SK-N-SH (cell line): ENCODE data around the gene WDR90. TPM values are rescaled to one million over a fixed set of nuclear protein-coding genes. Genes with fewer than 3 reads are reported as not detected.

Experiments
- CTCF ChIA-PET: fragments of 300-600, 350-600 bp; formaldehyde crosslinking; extraction: SDS; loops from one replicate; lab custom pipeline; 2021; lab: Yijun Ruan, JAX
- POLR2A ChIA-PET: fragments of 350-600 bp; sonication (Branson Sonifier 250); formaldehyde crosslinking; extraction: SDS; loops from one replicate; lab custom pipeline; 2020; ENCODE audit warnings: antibody characterized with exemption, inconsistent platforms; lab: Yijun Ruan, JAX
- DNase-seq: peaks from one replicate; pipeline ENCODE4 v3.0.0; 2012
- H2AFZ ChIP-seq: fragments of 200-600 bp; sonication (generic); 2 replicates; pipeline ENCODE4 v1.8.1; 2016; ENCODE audit warnings: antibody characterized with exemption, mild to moderate bottlenecking, low read depth
- H3F3A ChIP-seq: fragments of 200-600 bp; sonication (generic); replicated peaks from 2 replicates; pipeline ENCODE3; 2016; ENCODE audit warnings: antibody characterized with exemption, mild to moderate bottlenecking; ENCODE audit not compliant: insufficient read depth
- H3K27ac ChIP-seq, 2 experiments: fragments of 200-500 bp in 1 of 2; fragments of 200-600 bp in 1 of 2; sonication (Bioruptor generic) in 1 of 2; sonication (generic), shearing (Covaris generic) in 1 of 2; 2 replicates each; pipeline versions ENCODE4 v1.5.1 to v1.6.1; 2014 to 2016; ENCODE audit warnings: low read depth in 2 of 2, inconsistent platforms in 1 of 2, low read length in 1 of 2, mild to moderate bottlenecking in 1 of 2, mixed read lengths in 1 of 2
- H3K27me3 ChIP-seq: fragments of 200-600 bp; sonication (generic), shearing (Covaris generic); 2 replicates; pipeline ENCODE4 v1.6.1; 2016; ENCODE audit warnings: mixed run types; ENCODE audit not compliant: insufficient read depth
- H3K36me3 ChIP-seq, 2 experiments: fragments of 200-500 bp in 1 of 2; fragments of 200-600 bp in 1 of 2; sonication (Bioruptor generic) in 1 of 2; sonication (generic) in 1 of 2; replicated peaks in 1 of 2; 2 replicates each; pipeline versions ENCODE3 to v1.5.1; 2014 to 2016; ENCODE audit warnings: low read length in 1 of 2, mild to moderate bottlenecking in 1 of 2; ENCODE audit not compliant: insufficient read depth in 2 of 2, control insufficient read depth in 1 of 2
- H3K4me1 ChIP-seq, 2 experiments: fragments of 200-500 bp in 1 of 2; fragments of 200-600 bp in 1 of 2; sonication (Bioruptor generic) in 1 of 2; sonication (generic), shearing (Covaris generic) in 1 of 2; 2 replicates each; pipeline versions ENCODE4 v1.5.1 to v1.6.1; 2014 to 2016; ENCODE audit warnings: low read depth in 1 of 2, low read length in 1 of 2, mixed run types in 1 of 2; ENCODE audit not compliant: insufficient read depth in 2 of 2, control insufficient read depth in 1 of 2
- H3K4me2 ChIP-seq: fragments of 200-600 bp; sonication (generic), shearing (Covaris generic); 2 replicates; pipeline ENCODE4 v1.6.1; 2017; ENCODE audit warnings: mixed run types
- H3K4me3 ChIP-seq, 2 experiments: fragments of 200-500 bp in 1 of 2; fragments of 200-600 bp in 1 of 2; sonication (Bioruptor generic) in 1 of 2; sonication (generic), shearing (Covaris generic) in 1 of 2; 2 replicates each; pipeline versions ENCODE4 v1.5.1 to v1.8.1; 2014 to 2016; ENCODE audit warnings: low read depth in 2 of 2, inconsistent platforms in 1 of 2, low read length in 1 of 2, mild to moderate bottlenecking in 1 of 2, mixed read lengths in 1 of 2, moderate library complexity in 1 of 2
- H3K79me2 ChIP-seq: fragments of 200-600 bp; sonication (generic); 2 replicates; pipeline ENCODE4 v1.8.1; 2017; ENCODE audit warnings: mild to moderate bottlenecking; ENCODE audit not compliant: insufficient read depth
- H3K9ac ChIP-seq: fragments of 200-600 bp; sonication (generic); 2 replicates; pipeline ENCODE4 v1.6.1; 2017; ENCODE audit warnings: mixed run types
- H3K9me2 ChIP-seq: fragments of 200-600 bp; sonication (generic); 2 replicates; pipeline ENCODE4 v1.6.1; 2017; ENCODE audit warnings: mixed run types
- H3K9me3 ChIP-seq: fragments of 200-600 bp; sonication (generic); 2 replicates; pipeline ENCODE4 v1.6.1; 2017; ENCODE audit warnings: mixed run types, mild to moderate bottlenecking, moderate library complexity
- H4K20me1 ChIP-seq: fragments of 200-600 bp; sonication (generic); 2 replicates; pipeline ENCODE4 v1.6.1; 2017; ENCODE audit warnings: mild to moderate bottlenecking, mixed run types; ENCODE audit not compliant: insufficient read depth
- NRF1 ChIP-seq: IDR thresholded peaks from 2 replicates; pipeline ENCODE4 v1.6.1; 2012; ENCODE audit warnings: low read depth, mild to moderate bottlenecking, low read length
- RXRA ChIP-seq: IDR thresholded peaks from 2 replicates; pipeline ENCODE4 v1.4.0; 2012; ENCODE audit warnings: low read depth, mild to moderate bottlenecking, borderline replicate concordance
- WGBS: methylation state at CpG from one replicate; pipeline ENCODE4 v1.1.6; 2017; ENCODE audit warnings: low lambda C conversion rate; 5-methylcytosine and 5-hydroxymethylcytosine counted together
- polyA plus RNA-seq, 3 experiments: library from polyadenylated mRNA; depleted of rRNA; stranded (reverse); fragments of >200 nt; gene quantifications; 2 replicates each; pipeline ENCODE4 v1.2.3, GENCODE V29; 2012
- TF ChIP-seq, protein P1 (sequence below): IDR thresholded peaks from 2 replicates; pipeline ENCODE4 v1.4.0; 2012; ENCODE audit warnings: low read depth
- TF ChIP-seq, protein P2 (sequence below): fragments of 200-600 bp; sonication (generic); IDR thresholded peaks from 2 replicates; pipeline ENCODE4 v1.6.1; 2017; ENCODE audit warnings: antibody characterized with exemption, mild to moderate bottlenecking, moderate library complexity

WDR90 gene
- polyA plus RNA-seq, 1 of the 3 experiments (the other 2 are of a cell fraction), result 32.0 TPM

DNA sequence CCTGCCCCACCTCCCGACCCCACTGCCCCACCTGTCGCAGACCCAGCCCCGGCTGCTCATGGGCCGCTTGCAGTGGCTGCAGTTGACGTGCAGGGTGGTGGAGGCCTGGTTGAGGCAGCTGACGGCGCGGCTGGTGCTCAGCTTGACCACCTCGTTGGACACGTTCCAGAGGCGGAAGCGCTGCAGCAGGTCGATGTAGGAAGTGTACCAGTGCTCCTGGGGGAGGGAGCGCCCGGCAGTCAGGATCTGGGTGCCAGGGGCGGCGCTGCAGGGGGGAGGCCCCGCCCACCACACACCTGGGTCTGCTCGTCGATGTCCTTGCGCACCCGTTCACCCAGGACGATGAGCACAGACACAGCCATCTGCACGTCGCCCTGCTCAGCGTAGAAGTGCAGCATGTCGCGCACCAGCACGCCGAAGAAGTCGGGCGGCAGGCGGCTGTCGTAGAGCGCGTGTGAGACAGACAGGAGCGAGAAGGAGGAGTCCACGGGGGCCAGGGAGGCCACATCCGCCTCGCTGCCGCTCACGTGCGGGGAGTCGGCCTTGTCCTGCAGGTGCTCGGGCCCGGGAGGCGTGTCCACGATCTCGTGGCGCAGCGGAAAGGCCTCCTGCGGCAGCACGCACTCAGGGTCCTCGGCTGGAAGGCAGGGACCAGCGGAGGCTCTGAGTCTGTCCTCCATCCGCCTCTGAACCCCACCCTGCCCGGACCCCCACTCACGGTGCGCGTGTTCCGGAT, 36.0 kb downstream of the WDR90 start:
- no peaks in the 10 kb centered on the region for H3K9me3 ChIP-seq
- WGBS, result 89% methylated on average over 33 of the region's 61 CpGs
- CTCF ChIA-PET, result interaction anchor here (0.6 to 5.9 kb wide), 12 partner anchors 13 to 323 kb away, joined by 3 to 38 read pairs (median 4); partner anchors contain the start of genes ANTKMT, METTL26 and RHOT2
- H3K27ac ChIP-seq, result peak overlapping the region in 1 of 2 experiments; percentile 82; a peak in 2 of 4 replicates
- no peak overlapping the region for H3K9ac ChIP-seq
- peaks cover 23% of the 10 kb centered on the region for H4K20me1 ChIP-seq
- TF ChIP-seq RXRA, result no peak
- H3K79me2 ChIP-seq, result peaks cover 45% of the 10 kb centered on the region
- POLR2A ChIA-PET, result interaction anchor here (0.6 to 1.2 kb wide), 3 partner anchors 9 to 254 kb away, joined by 3 to 5 read pairs (median 4); no protein-coding TSS in a partner anchor
- peak overlapping the region in 1 of 2 experiments; percentile 68; a peak in 1 of 4 replicates for H3K4me3 ChIP-seq
- peak overlapping the region; percentile 89; the same call in 1 of the 2 replicates for H3K4me2 ChIP-seq
- H3K4me1 ChIP-seq, result peaks cover 13 to 59% of the 10 kb centered on the region in 2 experiments; a peak in 3 of 4 replicates
- H3K9me2 ChIP-seq, result no peaks in the 10 kb centered on the region
- no peak overlapping the region for H2AFZ ChIP-seq
- H3K36me3 ChIP-seq, result peaks cover 13 to 39% of the 10 kb centered on the region in 2 experiments
- DNase-seq, result no peak
- peaks cover 10% of the 10 kb centered on the region for H3F3A ChIP-seq
- H3K27me3 ChIP-seq, result no peaks in the 10 kb centered on the region

DNA sequence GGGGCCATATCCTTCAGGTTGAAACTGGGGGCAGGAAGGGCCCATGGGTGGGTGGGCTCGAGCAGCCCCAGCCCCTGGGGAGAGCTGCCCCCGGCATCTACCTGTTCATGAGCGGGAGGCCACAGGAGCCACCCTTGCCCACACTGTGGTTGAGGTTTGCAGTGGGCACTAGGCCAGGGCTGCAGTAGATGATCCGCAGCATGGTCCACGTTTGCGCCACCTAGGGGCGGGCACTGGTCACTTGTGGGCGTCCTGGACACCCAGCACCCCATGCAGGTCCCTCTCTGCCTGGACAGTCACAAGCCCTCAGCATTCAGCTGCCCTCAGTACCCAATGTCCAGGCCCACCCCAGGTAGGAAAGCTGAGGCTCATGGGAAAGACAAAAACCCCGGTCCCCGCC, 36.8 kb downstream of the WDR90 start:
- Histone ChIP-seq H3K9me2 (no peaks in the 10 kb centered on the region), H3K4me2 (peak overlapping the region; percentile 37; the same call in 1 of the 2 replicates), H3K9ac (no peak overlapping the region), H3K4me1 (peaks cover 13 to 59% of the 10 kb centered on the region in 2 experiments; a peak in 3 of 4 replicates), H4K20me1 (peaks cover 20% of the 10 kb centered on the region), H3K79me2 (peaks cover 40% of the 10 kb centered on the region), H3F3A (peaks cover 5% of the 10 kb centered on the region), H3K9me3 (no peaks in the 10 kb centered on the region), H3K36me3 (peaks cover 13 to 39% of the 10 kb centered on the region in 2 experiments), H3K4me3 (no peak overlapping the region), H3K27ac (peak overlapping the region in 1 of 2 experiments; percentile 47; a peak in 1 of 4 replicates), H2AFZ (no peak overlapping the region), H3K27me3 (no peaks in the 10 kb centered on the region)
- WGBS, result 94% methylated on average over 2 of the region's 10 CpGs
- DNase-seq, result peak; percentile 84
- ChIA-PET POLR2A (no interaction called here), CTCF (interaction anchor here (0.6 to 5.9 kb wide), 18 partner anchors 9 to 356 kb away, joined by 3 to 38 read pairs (median 4); partner anchors contain the start of genes ANTKMT, RHBDL1 and RHOT2)
- TF ChIP-seq, protein P1, sequence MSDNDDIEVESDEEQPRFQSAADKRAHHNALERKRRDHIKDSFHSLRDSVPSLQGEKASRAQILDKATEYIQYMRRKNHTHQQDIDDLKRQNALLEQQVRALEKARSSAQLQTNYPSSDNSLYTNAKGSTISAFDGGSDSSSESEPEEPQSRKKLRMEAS, result peak; percentile 41; the same call in 1 of the 2 replicates
- TF ChIP-seq NRF1, result no peak
- TF ChIP-seq, protein P2, sequence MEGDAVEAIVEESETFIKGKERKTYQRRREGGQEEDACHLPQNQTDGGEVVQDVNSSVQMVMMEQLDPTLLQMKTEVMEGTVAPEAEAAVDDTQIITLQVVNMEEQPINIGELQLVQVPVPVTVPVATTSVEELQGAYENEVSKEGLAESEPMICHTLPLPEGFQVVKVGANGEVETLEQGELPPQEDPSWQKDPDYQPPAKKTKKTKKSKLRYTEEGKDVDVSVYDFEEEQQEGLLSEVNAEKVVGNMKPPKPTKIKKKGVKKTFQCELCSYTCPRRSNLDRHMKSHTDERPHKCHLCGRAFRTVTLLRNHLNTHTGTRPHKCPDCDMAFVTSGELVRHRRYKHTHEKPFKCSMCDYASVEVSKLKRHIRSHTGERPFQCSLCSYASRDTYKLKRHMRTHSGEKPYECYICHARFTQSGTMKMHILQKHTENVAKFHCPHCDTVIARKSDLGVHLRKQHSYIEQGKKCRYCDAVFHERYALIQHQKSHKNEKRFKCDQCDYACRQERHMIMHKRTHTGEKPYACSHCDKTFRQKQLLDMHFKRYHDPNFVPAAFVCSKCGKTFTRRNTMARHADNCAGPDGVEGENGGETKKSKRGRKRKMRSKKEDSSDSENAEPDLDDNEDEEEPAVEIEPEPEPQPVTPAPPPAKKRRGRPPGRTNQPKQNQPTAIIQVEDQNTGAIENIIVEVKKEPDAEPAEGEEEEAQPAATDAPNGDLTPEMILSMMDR, result peak; percentile 66
